Suppressor macrophage treated with lipopolysaccharide for 1 hour (primary cell): ENCODE results near the gene TOR2A.
A peak's percentile ranks its signal among the peaks of the same experiment; 100 is the strongest.

ENCODE experiments used
- DNase-seq, 3 donors: peaks; one replicate each; pipeline ENCODE4 v3.0.0-alpha.2; 2020 to 2022

Gene TOR2A

DNA sequence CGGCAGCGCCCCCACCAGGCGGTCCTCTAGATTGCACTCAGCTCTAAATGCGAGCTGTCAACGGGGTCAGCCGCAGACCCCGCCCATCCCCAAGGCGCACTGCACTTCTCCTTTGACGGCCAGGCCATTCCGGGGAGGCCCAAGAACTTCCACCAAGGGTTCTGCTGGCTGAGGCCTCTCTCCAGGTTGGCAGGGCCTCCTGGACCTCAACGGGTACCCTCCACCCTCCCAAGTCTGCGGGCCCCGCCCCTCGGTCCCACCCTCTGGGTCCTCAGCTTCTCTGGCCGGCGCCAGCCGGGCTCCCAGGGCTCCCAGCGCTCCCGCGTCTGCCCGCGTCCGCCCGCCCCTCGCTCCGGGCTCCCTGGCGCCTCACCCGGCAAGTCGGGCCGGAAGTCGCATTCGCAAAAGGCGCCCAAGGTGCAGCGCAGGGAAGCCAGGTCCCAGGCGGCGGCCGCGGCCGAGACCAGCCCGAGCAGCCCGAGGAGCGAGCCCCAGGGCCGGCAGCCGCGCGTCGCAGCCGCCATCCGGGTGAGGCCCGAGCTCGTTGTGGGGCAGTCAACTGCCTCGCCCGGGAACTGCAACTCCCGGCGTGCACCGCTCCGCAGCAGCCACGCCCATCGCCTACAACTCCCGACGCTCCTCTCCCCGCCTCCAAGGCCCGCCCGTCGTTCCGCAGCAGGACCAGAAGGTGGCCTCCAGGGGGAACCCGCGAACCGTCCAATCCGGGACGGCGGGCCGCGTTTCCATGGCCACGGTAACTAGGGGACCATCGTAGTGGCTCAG, at the start of gene TOR2A:
TSS of gene TOR2A (minus strand) at position 548 of the 783 bp plus-strand sequence. CDS start at position 524, 24 bp downstream.
- peak; percentile 98 to 99 (median 99) for DNase-seq

DNA sequence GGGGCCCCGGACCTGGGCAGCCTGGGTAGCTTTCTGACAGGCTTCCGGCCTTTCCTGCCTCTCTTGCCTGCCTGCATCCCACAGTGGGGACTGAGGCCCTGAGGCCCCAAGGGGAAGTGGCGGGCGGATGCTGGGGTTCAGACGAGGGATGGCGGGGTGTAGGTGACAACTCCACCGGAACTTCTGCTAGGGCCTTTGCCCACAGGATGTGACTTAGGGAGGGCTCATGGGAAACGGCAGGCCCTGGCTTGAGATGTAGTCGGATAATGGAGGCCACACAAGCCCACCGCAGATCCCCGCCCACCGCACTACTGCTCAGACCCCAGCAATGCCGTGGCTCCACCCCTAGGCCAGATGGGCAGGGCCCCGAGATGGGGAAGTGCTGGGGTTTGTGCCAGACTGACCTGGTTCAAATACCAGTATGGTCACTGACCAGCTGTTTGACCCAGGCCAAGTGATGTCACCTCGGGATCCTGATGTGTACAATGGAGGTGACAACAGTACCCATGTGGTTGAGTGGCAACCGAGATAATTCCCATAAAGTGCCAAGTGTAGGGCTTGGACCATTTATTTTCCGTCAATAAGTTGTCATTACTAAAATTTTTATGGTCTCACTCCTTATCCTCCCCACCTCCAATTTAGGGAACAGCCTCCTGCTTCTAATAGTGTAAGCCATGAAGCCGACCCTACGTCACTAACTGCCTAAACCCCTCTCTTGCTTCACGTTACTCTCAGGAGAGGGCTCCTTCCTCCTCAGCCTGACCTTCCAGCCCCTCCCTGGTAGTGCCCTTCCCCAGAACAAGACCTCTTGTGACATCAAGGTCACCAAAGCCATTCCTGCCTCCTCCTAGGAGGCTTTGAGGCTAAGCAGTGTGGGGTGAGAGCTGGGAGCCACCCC, 48.3 kb upstream of the TOR2A start:
- DNase-seq = peak; percentile 57 to 69 (median 63)

DNA sequence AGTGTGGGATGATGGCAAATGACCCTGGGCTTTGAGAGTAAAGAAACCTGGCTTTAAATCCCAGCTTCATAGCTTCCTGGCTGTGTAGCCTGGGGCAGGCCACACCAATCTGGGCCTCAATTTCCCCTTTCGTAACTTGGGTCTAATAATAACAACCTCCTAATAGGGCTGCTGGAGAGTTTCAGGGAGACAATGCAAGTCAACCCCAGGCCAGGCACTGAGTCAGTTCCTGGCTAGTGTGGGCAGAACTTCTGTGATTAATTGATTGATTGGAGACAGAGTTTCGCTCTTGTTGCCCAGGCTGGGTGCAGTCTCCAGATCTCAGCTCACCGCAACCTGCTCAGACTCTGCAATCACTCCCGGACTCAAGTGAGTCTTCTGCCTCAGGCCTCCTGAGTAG, 46.7 kb upstream of the TOR2A start:
- DNase-seq = peak in 2 of 3 donors; percentile 35 to 57

DNA sequence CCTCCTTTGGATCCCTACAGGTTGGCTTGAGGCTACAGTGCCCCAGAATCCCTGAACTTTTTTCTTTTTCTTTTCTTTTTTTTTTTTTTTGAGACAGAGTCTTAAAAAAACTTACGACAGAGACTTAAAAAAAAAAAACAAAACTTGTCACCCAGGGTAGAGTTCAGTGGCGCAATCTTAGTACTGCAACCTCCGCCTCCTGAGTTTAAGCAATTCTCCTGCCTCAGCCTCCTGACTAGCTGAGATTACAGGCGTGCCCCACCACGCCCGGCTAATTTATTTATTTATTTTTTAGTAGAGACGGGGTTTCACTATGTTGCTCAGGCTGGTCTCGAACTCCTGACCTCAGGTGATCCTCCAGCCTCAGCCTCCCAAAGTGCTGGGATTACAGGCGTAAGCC, 45.8 kb upstream of the TOR2A start:
- peak; percentile 66 to 75 (median 73) for DNase-seq

GRCh38 chr9:127780126-127780885, 45.2 kb upstream of the TOR2A start:
- no peak for DNase-seq

GRCh38 chr9:127779136-127779981, 44.3 kb upstream of the TOR2A start:
- peak; percentile 86 to 91 (median 87) for DNase-seq

DNA sequence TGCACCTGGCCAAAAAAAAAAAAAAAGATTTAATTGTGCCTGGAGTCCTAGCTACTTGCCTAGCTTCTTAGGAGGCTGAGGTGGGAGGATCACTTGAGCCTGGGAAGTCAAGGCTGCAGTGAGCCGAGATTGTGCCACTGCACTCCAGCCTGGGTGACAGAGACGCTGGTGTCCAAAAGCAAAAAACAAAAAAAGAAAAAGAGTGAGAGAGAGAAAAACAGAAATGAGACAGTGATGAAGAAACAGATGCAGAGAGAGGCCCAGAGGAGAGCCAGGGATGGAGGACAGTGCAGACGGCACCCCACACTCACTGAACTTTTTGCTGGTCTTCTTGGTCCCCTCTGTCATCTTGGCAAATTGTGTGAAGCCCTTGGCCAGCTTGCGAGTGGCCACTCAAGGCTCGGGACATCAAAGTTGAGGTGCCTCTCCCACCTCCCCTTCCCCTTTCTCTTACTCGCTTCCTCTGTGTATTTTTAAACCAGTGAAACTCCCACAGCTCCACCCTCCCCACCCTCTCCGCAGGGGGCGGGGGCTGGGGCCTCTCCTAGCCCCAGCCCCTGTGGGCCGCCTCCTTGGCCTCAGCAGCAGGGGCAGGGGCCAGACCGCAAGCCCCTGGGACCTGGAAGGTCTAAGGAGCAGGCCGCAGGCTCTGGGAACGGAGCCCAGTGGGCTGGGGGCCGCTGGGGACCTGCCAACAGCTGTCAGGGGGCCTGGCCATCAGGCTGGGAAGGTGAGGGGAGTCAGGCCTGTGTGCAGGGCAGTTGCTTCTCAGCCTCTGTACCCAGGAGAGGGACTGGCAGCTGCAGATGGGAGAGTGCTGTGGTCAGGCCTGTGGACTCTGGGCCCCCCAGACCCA, 43.4 kb upstream of the TOR2A start, which contains the start of gene SH2D3C:
TSS of gene SH2D3C (minus strand) at position 387 of the 856 bp plus-strand sequence. CDS start at position 348, 39 bp downstream.
- DNase-seq = peak; percentile 39 to 62 (median 52)

DNA sequence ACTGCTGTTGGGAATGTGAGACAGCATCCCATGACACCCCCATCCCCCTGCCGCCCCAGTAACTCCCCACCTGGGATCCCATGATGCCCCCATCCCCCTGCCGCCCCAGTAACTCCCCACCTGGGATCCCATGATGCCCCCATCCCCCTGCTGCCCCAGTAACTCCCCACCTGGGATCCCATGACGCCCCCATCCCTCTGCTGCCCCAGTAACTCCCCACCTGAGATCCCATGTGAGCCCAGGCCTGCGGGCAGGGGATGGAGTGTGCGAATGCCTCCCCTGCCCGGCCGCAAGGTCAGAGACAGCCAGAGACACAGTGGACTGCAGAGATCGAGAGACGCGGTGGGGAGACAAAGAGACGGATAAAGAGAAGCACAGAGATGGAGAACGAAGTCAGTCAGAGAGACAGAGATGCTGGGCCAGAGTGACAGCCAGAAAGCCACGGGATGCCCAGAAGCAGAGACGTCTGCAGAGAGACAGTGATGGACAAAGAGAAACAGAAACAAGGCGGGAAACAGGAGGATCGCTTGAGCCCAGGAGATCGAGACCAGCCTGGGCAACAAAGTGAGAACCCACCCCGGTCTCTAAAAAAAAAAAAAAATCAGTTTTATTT, 42.4 kb upstream of the TOR2A start:
- DNase-seq = peak in 1 of 3 donors; percentile 20

DNA sequence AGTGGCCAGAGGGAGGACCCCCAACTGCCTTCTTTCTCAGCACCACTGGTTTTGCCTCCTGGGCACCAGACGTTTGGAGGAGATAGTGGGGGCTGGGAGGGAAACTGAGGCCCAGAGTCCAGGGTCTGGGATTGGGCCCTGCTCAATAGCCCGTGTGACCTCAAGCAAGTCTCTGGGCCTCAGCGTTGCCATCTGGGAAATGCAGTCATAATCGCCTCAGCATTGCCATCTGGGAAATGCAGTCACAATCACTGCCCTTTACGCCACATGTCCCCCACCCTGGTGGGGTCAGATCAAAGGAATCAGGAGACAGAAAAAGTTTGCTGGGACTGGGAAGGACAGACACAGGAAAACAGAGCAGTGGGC, 41.8 kb upstream of the TOR2A start:
- DNase-seq = peak in 1 of 3 donors; percentile 41

DNA sequence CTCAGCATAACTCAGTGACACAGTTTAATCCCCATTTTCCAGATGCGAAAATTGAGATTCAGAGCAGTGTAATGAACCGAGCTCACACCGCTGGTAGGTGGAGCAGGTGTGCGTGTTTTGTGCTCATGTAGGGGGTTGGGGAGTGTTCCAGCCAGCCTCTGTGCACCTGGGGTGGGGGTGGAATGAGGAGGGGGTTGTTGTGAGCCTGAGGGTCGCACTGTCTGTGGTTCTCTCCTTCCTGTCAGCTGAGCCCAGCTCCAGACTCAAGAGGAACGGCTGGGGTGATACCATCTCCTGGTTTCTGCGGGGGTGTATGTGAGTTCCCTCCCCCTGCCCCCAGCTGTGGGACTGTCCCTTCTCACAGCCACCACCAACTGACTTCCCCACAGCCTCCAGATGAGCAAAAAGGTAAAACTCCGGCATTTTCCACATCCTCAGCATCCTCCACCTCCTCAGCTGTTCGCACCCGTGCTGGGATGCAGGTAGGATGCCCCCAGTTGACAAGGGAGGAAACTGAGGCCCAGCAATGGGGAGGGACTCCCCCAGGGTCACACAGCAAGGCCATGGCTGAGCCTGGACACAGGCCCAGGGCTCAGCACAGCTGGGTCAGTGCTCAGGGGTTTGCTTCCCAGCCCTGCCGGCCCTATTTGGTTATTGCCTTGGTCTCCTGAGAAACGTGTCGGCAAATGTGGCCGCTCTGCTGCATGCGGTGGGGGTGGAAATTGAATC, 41.3 kb upstream of the TOR2A start:
- peak; percentile 89 to 93 (median 89) for DNase-seq

DNA sequence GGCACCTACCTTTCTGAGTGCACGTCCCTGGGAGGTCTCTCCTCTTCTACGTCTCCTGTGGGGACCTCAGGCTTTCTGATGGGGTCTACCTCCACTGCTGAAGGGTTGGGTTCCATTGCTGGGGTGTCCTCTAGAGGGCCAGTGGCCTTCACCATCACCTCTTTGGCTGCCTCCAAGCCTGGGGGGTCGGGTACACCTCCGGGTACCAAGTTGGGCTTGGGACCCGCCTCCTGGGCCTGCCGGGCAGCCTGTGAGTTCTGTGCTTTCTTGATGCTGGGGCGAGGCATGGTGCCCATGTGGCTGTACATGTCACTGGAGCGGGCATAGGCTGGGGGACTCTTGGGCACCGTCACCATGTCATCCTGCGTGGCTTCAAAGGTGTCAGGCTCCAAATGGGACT, 38.9 kb upstream of the TOR2A start:
- DNase-seq = no peak

GRCh38 chr9:127773272-127773671, 38.2 kb upstream of the TOR2A start:
- peak; percentile 53 to 70 (median 65) for DNase-seq

GRCh38 chr9:127772603-127773002, 37.5 kb upstream of the TOR2A start:
- no peak for DNase-seq

DNA sequence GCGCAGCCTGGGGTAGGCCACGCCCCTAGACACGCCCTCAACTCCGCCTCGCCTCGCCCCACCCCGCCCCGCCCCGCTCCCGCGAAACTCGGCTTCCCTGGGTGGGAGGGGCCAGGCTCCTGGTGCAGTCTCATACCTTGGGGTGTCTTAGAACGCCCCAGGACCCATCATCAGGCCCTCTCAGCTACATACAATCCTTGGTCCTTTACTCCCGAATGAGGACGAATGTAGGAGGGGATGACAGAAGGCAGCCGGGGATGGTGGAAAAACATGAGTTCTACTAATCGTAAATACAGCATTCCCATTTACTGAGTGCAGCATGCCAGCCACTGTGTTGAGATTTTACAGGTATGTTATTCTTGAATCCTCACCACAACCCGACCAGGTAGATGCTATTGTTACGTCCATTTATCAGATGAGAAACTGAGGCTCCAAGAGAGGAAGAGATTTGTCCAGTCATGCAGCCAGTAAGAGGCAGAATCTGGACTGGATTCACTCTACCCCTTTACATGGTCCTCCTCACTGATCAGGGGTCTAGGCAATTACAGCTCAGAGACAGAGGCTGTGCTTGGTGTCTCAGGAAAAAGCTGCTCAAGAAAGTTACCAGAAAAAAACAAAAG, 36.6 kb upstream of the TOR2A start:
- DNase-seq = no peak

GRCh38 chr9:127770905-127771569, 35.9 kb upstream of the TOR2A start:
- DNase-seq = peak; percentile 99

- no peak for DNase-seq
These were observed 35.5 kb upstream of the TOR2A start for GRCh38 chr9:127770583-127770904.

GRCh38 chr9:127769929-127770582, 35.0 kb upstream of the TOR2A start:
- DNase-seq = peak in 1 of 3 donors; percentile 16

GRCh38 chr9:127769101-127769500, 34.0 kb upstream of the TOR2A start:
- DNase-seq = no peak
